Trophoblast cell (in vitro differentiated cells and primary cell): ENCODE results near the gene TMA16.
A peak's percentile ranks its signal among the peaks of the same experiment; 100 is the strongest.

Source experiments
- DNase-seq, 2 donors: peaks; one replicate each; pipeline ENCODE4 v3.0.0-alpha.2; 2016
- H2AFZ ChIP-seq: 2 replicates; pipeline ENCODE4 v1.6.1; 2013; ENCODE audit warnings: low read length, moderate library complexity, mild to moderate bottlenecking; ENCODE audit not compliant: insufficient read depth, poor library complexity
- H2AK5ac ChIP-seq: 2 replicates; pipeline ENCODE4 v1.6.1; 2013; ENCODE audit warnings: mild to moderate bottlenecking, low read length
- H2BK120ac ChIP-seq: 2 replicates; pipeline ENCODE4 v1.6.1; 2013; ENCODE audit warnings: low read length, mild to moderate bottlenecking, moderate library complexity; ENCODE audit not compliant: insufficient read depth, poor library complexity
- H2BK12ac ChIP-seq: 2 replicates; pipeline ENCODE4 v1.6.1; 2013; ENCODE audit warnings: mild to moderate bottlenecking, low read length, moderate library complexity
- H2BK5ac ChIP-seq: 2 replicates; pipeline ENCODE4 v1.6.1; 2013; ENCODE audit warnings: low read length, low read depth, moderate library complexity, mild to moderate bottlenecking; ENCODE audit not compliant: poor library complexity
- H3K14ac ChIP-seq: 2 replicates; pipeline ENCODE4 v1.6.1; 2013; ENCODE audit warnings: mild to moderate bottlenecking, low read length
- H3K18ac ChIP-seq: 2 replicates; pipeline ENCODE4 v1.6.1; 2013; ENCODE audit warnings: mild to moderate bottlenecking, low read length
- H3K23ac ChIP-seq: 2 replicates; pipeline ENCODE4 v1.6.1; 2013; ENCODE audit warnings: low read length
- H3K27ac ChIP-seq: 2 replicates; pipeline ENCODE4 v1.5.1; 2013; ENCODE audit warnings: low read depth, mild to moderate bottlenecking, inconsistent platforms, low read length, moderate library complexity
- H3K27me3 ChIP-seq: 2 replicates; pipeline ENCODE4 v1.6.1; 2013; ENCODE audit warnings: inconsistent platforms, mild to moderate bottlenecking, low read length, moderate library complexity; ENCODE audit not compliant: insufficient read depth
- H3K36me3 ChIP-seq, 2 experiments: 1 replicate in 1 of 2; 2 replicates in 1 of 2; pipeline ENCODE4 v1.6.1; 2013; ENCODE audit warnings: low read length in 2 of 2, mild to moderate bottlenecking in 2 of 2, moderate library complexity in 1 of 2; ENCODE audit not compliant: insufficient read depth in 2 of 2, control insufficient read depth in 1 of 2
- H3K4ac ChIP-seq: 2 replicates; pipeline ENCODE4 v1.6.1; 2013; ENCODE audit warnings: low read depth, mild to moderate bottlenecking, low read length, moderate library complexity
- H3K4me1 ChIP-seq, 2 experiments: 1 replicate in 1 of 2; 2 replicates in 1 of 2; pipeline ENCODE4 v1.6.1; 2013; ENCODE audit warnings: low read length in 2 of 2, mild to moderate bottlenecking in 2 of 2, moderate library complexity in 1 of 2; ENCODE audit not compliant: insufficient read depth in 2 of 2, control insufficient read depth in 1 of 2
- H3K4me2 ChIP-seq: 2 replicates; pipeline ENCODE4 v1.6.1; 2013; ENCODE audit warnings: inconsistent platforms, mild to moderate bottlenecking, low read length, moderate library complexity
- H3K4me3 ChIP-seq: 2 replicates; pipeline ENCODE4 v1.5.1; 2013; ENCODE audit warnings: mild to moderate bottlenecking, low read depth, low read length, inconsistent platforms
- H3K79me1 ChIP-seq: one replicate; pipeline ENCODE4 v1.6.1; 2013; ENCODE audit warnings: low read length
- H3K79me2 ChIP-seq: 2 replicates; pipeline ENCODE4 v1.6.1; 2013; ENCODE audit warnings: low read length, mild to moderate bottlenecking; ENCODE audit not compliant: control insufficient read depth, insufficient read depth, poor library complexity
- H3K9ac ChIP-seq: 2 replicates; pipeline ENCODE4 v1.6.1; 2013; ENCODE audit warnings: mild to moderate bottlenecking, low read length
- H3K9me3 ChIP-seq: 2 replicates; pipeline ENCODE4 v1.6.1; 2013; ENCODE audit warnings: low read depth, mild to moderate bottlenecking, control low read depth, inconsistent platforms, low read length; ENCODE audit not compliant: insufficient read depth
- H4K12ac ChIP-seq: 2 replicates; pipeline ENCODE4 v1.6.1; 2013; ENCODE audit warnings: low read depth, mild to moderate bottlenecking, low read length, moderate library complexity
- H4K8ac ChIP-seq: 2 replicates; pipeline ENCODE4 v1.6.1; 2013; ENCODE audit warnings: low read depth, mild to moderate bottlenecking, low read length, moderate library complexity
- H4K91ac ChIP-seq: one replicate; pipeline ENCODE4 v1.6.1; 2013; ENCODE audit warnings: low read depth, mild to moderate bottlenecking, low read length, moderate library complexity
- WGBS: extraction: QIAGEN DNeasy Blood & Tissue Kit; methylation state at CpG from one replicate; pipeline ENCODE4 v1.1.7; 2013; ENCODE audit warnings: missing lambda C conversion rate; ENCODE audit not compliant: insufficient read length, insufficient coverage; ENCODE audit errors: extremely low coverage; 5-methylcytosine and 5-hydroxymethylcytosine counted together

Gene TMA16

GRCh38 chr4:163462556-163462955 is 31.9 kb upstream of the TMA16 start:
- Histone ChIP-seq H3K4me1 (no peaks in the 10 kb centered on the region), H2AFZ (no peak overlapping the region), H3K4me3 (no peak overlapping the region), H3K18ac (no peak overlapping the region), H4K8ac (no peak overlapping the region), H3K79me1 (no peaks in the 10 kb centered on the region), H2AK5ac (no peak overlapping the region), H2BK5ac (no peak overlapping the region), H3K14ac (no peak overlapping the region), H3K4me2 (no peak overlapping the region), H2BK120ac (no peak overlapping the region), H3K36me3 (no peaks in the 10 kb centered on the region), H3K4ac (no peak overlapping the region), H4K12ac (no peak overlapping the region), H3K27me3 (no peaks in the 10 kb centered on the region), H3K27ac (no peak overlapping the region), H3K79me2 (no peaks in the 10 kb centered on the region), H2BK12ac (no peak overlapping the region), H3K9ac (no peak overlapping the region), H4K91ac (no peak overlapping the region), H3K23ac (no peak overlapping the region), H3K9me3 (no peaks in the 10 kb centered on the region)
- no CpG with 5 or more reads among the region's 5 CpGs for WGBS
- peak in 1 of 2 donors; percentile 16 for DNase-seq

- H2AFZ ChIP-seq = no peak overlapping the region
- no peak overlapping the region for H2AK5ac ChIP-seq
- H3K14ac ChIP-seq = no peak overlapping the region
- H3K79me1 ChIP-seq = no peaks in the 10 kb centered on the region
- no peak overlapping the region for H2BK5ac ChIP-seq
- no peaks in the 10 kb centered on the region for H3K4me1 ChIP-seq
- H3K4me2 ChIP-seq = no peak overlapping the region
- H3K18ac ChIP-seq = no peak overlapping the region
- no peaks in the 10 kb centered on the region for H3K27me3 ChIP-seq
- no peak overlapping the region for H4K12ac ChIP-seq
- no peak overlapping the region for H3K27ac ChIP-seq
- H2BK12ac ChIP-seq = no peak overlapping the region
- H2BK120ac ChIP-seq = no peak overlapping the region
- DNase-seq = no peak
- no peak overlapping the region for H3K23ac ChIP-seq
- H3K4ac ChIP-seq = no peak overlapping the region
- no CpG with 5 or more reads among the region's 4 CpGs for WGBS
- H4K91ac ChIP-seq = no peak overlapping the region
- no peaks in the 10 kb centered on the region for H3K79me2 ChIP-seq
- H3K9me3 ChIP-seq = no peaks in the 10 kb centered on the region
- no peak overlapping the region for H3K4me3 ChIP-seq
- no peaks in the 10 kb centered on the region for H3K36me3 ChIP-seq
- no peak overlapping the region for H4K8ac ChIP-seq
- no peak overlapping the region for H3K9ac ChIP-seq
Observed at GRCh38 chr4:163467082-163467770, 27.3 kb upstream of the TMA16 start.

- H3K9me3 ChIP-seq = peaks cover 4% of the 10 kb centered on the region
- no peak overlapping the region for H3K27ac ChIP-seq
- no peak overlapping the region for H2BK120ac ChIP-seq
- H3K14ac ChIP-seq = no peak overlapping the region
- H3K36me3 ChIP-seq = no peaks in the 10 kb centered on the region
- H2AFZ ChIP-seq = no peak overlapping the region
- H4K12ac ChIP-seq = no peak overlapping the region
- H2AK5ac ChIP-seq = no peak overlapping the region
- no peaks in the 10 kb centered on the region for H3K4me1 ChIP-seq
- no peak overlapping the region for H2BK12ac ChIP-seq
- no peaks in the 10 kb centered on the region for H3K79me1 ChIP-seq
- DNase-seq = no peak
- H3K27me3 ChIP-seq = no peaks in the 10 kb centered on the region
- no peak overlapping the region for H3K4me3 ChIP-seq
- no peak overlapping the region for H4K8ac ChIP-seq
- no peak overlapping the region for H3K23ac ChIP-seq
- H3K4me2 ChIP-seq = no peak overlapping the region
- H3K79me2 ChIP-seq = no peaks in the 10 kb centered on the region
- no peak overlapping the region for H3K9ac ChIP-seq
- H4K91ac ChIP-seq = no peak overlapping the region
- H3K18ac ChIP-seq = no peak overlapping the region
- no peak overlapping the region for H2BK5ac ChIP-seq
- no CpG with 5 or more reads among the region's 3 CpGs for WGBS
- no peak overlapping the region for H3K4ac ChIP-seq
Observed at GRCh38 chr4:163470391-163470790, 24.1 kb upstream of the TMA16 start.

- no peaks in the 10 kb centered on the region for H3K79me2 ChIP-seq
- H3K27ac ChIP-seq = no peak overlapping the region
- H3K4ac ChIP-seq = no peak overlapping the region
- no peak overlapping the region for H2AK5ac ChIP-seq
- no CpG with 5 or more reads among the region's 14 CpGs for WGBS
- H3K4me2 ChIP-seq = no peak overlapping the region
- H3K36me3 ChIP-seq = no peaks in the 10 kb centered on the region
- no peaks in the 10 kb centered on the region for H3K27me3 ChIP-seq
- H4K91ac ChIP-seq = no peak overlapping the region
- H2AFZ ChIP-seq = no peak overlapping the region
- H2BK12ac ChIP-seq = no peak overlapping the region
- H4K8ac ChIP-seq = no peak overlapping the region
- H3K9ac ChIP-seq = no peak overlapping the region
- no peak overlapping the region for H4K12ac ChIP-seq
- peaks cover 4% of the 10 kb centered on the region for H3K9me3 ChIP-seq
- no peak overlapping the region for H3K18ac ChIP-seq
- H3K79me1 ChIP-seq = no peaks in the 10 kb centered on the region
- H2BK120ac ChIP-seq = no peak overlapping the region
- no peak overlapping the region for H2BK5ac ChIP-seq
- no peak overlapping the region for H3K14ac ChIP-seq
- no peak for DNase-seq
- H3K4me3 ChIP-seq = no peak overlapping the region
- H3K23ac ChIP-seq = no peak overlapping the region
- H3K4me1 ChIP-seq = no peaks in the 10 kb centered on the region
Observed at GRCh38 chr4:163473130-163473529, 21.4 kb upstream of the TMA16 start.
